Central memory CD8-positive, alpha-beta T cell (primary cell): ENCODE measurements around the gene CDC42BPB.
"Not testable (repeated sequence)": the region's sequence is repeated elsewhere in the genome, so short reads cannot be mapped to it uniquely, and the experiment has no call there.

ENCODE experiments used
- ATAC-seq: fragments of 150-1000 bp; cut with Tn5 transposase; replicated peaks from 2 replicates; pipeline ENCODE4 v1.10.0; 2022; ENCODE audit warnings: mild to moderate bottlenecking, moderate FRiP score, moderate number of reproducible peaks; ENCODE audit not compliant: poor library complexity, severe bottlenecking; ENCODE audit errors: extremely low read depth
- DNase-seq, 2 donors: peaks; one replicate each; pipeline ENCODE4 v3.0.0; 2021; ENCODE audit warnings: low spot score in 2 of 2
- H3K27ac Mint-ChIP-seq: one replicate; pipeline ENCODE4 v1.8.0; 2022; ENCODE audit warnings: low read depth, mild to moderate bottlenecking, moderate library complexity, mixed read lengths
- H3K27me3 Mint-ChIP-seq: one replicate; pipeline ENCODE4 v1.8.0; 2022; ENCODE audit warnings: mixed read lengths
- H3K36me3 Mint-ChIP-seq: one replicate; pipeline ENCODE4 v1.8.0; 2022; ENCODE audit warnings: mild to moderate bottlenecking, moderate library complexity, mixed read lengths; ENCODE audit not compliant: insufficient read depth
- H3K4me1 Mint-ChIP-seq: one replicate; pipeline ENCODE4 v1.8.0; 2022; ENCODE audit warnings: mixed read lengths
- H3K4me3 Mint-ChIP-seq: one replicate; pipeline ENCODE4 v1.8.0; 2022; ENCODE audit warnings: mild to moderate bottlenecking, moderate library complexity, mixed read lengths
- H3K9me3 Mint-ChIP-seq: one replicate; pipeline ENCODE4 v1.8.0; 2022; ENCODE audit warnings: mixed read lengths

CDC42BPB gene

DNA sequence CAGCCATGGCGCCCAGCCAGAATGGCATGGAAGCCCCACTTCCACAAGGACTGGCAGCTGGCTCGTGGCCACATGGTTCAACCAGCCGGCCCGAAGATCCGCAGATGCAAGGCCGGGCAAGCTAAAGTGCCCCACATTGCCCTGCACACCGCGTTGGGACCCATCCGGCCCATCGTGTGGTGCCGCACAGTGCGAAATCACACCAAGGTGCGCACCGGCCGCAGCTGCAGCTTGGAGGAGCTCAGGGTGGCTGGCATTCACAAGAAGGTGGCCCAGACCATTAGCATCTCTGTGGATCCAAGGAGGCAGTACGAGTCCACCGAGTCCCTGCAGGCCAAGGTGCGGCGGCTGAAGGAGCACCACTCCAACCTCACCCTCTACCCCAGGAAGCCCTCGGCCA is 15.9 kb downstream of the CDC42BPB start:
- peaks cover 46% of the 10 kb centered on the region for H3K27me3 Mint-ChIP-seq
- H3K4me3 Mint-ChIP-seq = no peak overlapping the region
- no peak for DNase-seq
- no peaks in the 10 kb centered on the region for H3K36me3 Mint-ChIP-seq
- ATAC-seq = no peak
- peaks cover 7% of the 10 kb centered on the region for H3K4me1 Mint-ChIP-seq
- H3K27ac Mint-ChIP-seq = no peak overlapping the region
- no peaks in the 10 kb centered on the region for H3K9me3 Mint-ChIP-seq

DNA sequence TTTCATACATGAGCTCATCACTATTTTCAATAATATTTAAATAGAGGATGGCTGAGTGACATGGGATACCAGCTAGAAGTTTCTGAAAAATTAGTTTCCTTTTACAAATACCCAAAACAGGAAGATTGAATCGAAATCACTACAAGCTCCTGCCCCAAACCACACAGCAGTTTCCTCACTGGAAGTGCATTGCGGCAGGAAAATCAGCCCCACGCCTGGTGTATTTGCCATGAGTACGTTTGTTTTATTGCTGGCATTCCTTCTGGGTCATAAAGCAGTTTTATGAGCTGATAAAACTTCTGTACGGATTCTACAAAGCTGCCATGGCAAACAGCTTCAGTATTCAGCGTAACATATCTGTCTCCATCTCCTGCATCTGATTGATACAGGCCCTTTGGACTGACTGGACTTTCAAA is 23.7 kb downstream of the CDC42BPB start:
- H3K27me3 Mint-ChIP-seq = peaks cover 7% of the 10 kb centered on the region

DNA sequence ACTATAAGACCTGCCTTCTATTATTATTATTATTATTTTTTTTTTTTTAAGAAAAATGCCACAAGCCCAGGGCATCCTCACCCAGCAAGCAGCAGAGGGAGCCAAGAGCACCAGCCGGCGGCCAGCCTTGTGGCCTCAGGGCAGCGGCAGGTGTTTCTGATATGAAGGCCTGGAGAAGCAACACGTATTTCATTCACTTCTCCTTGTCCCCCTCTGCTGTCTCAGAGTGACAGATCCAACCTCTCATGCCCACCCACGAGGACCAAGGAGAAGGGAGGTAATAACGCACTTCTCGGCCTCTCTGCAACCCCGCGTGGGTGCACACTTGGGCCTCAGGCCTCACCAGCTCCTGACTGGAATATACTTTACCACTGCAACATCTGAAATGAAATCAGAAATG is 25.4 kb downstream of the CDC42BPB start:
- Mint-ChIP-seq H3K36me3 (no peaks in the 10 kb centered on the region), H3K27ac (no peak overlapping the region), H3K4me1 (no peaks in the 10 kb centered on the region), H3K9me3 (no peaks in the 10 kb centered on the region), H3K27me3 (peaks cover 9% of the 10 kb centered on the region), H3K4me3 (no peak overlapping the region)
- no peak for DNase-seq
- ATAC-seq = no peak

More for the DNA sequence above, 23.7 kb downstream of the CDC42BPB start:
- Mint-ChIP-seq H3K27ac (no peak overlapping the region), H3K9me3 (no peaks in the 10 kb centered on the region), H3K4me1 (no peaks in the 10 kb centered on the region), H3K36me3 (no peaks in the 10 kb centered on the region), H3K4me3 (no peak overlapping the region)
- DNase-seq (no peak), ATAC-seq (no peak)

DNA sequence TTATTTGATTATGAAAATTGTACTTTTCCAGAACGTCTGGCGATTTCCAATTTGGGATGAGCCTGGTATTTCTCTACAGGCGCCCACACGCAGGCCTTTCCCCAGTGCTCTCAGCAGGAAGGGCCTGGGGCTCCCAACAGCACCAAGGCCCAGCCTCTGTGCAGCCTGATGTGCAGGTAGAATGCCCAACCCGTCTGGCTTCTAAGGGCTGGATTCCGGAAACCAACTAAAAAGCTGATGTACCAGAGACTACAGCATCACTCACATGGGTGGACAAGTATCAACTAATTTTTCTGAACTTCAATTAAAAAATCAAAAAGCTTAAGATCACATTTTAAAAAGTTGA is 25.8 kb downstream of the CDC42BPB start:
- Mint-ChIP-seq H3K27me3 (peaks cover 14% of the 10 kb centered on the region), H3K9me3 (no peaks in the 10 kb centered on the region), H3K36me3 (no peaks in the 10 kb centered on the region), H3K4me3 (no peak overlapping the region), H3K4me1 (no peaks in the 10 kb centered on the region), H3K27ac (no peak overlapping the region)
- no peak for DNase-seq
- no peak for ATAC-seq

DNA sequence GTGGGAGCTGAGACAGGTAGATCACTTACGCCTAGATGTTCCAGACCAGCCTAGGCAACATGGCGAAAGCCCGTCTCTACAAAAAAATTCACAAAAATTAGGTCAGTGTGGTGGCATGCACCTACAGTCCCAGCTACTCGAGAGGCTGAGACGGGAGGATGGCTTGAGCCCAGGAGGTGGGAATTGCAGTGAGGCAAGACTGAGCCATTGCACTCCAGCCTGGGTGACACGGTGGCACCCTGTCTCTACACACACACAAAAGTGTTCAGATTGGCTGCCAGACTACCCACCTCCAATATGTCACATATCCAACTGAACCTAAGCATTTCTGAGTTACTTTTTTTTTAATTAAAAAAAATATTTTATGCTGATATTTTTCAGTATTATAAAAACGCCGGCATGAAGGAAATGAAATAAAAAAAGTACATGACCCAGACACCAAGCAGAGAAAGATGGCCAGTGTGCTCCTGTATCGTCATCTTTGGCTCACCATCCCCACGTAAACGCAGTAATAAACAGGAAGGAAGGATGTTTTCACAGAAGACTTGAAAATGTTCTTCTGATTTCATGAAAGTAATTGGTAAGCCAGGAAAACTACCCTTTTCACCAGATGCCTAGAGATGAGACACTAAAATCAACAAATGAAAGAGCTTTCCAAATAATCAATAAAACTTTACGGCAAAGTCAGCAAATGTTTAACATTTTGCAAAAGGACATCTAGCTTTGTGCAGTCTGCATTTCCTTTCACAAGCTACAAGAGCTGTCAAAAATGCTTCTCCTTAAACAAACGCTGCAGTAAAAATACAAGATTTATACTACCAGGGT is 26.4 kb downstream of the CDC42BPB start:
- DNase-seq = no peak
- Mint-ChIP-seq H3K27ac (no peak overlapping the region), H3K36me3 (no peaks in the 10 kb centered on the region), H3K27me3 (peaks cover 15% of the 10 kb centered on the region), H3K9me3 (no peaks in the 10 kb centered on the region), H3K4me1 (no peaks in the 10 kb centered on the region), H3K4me3 (no peak overlapping the region)
- ATAC-seq = no peak

DNA sequence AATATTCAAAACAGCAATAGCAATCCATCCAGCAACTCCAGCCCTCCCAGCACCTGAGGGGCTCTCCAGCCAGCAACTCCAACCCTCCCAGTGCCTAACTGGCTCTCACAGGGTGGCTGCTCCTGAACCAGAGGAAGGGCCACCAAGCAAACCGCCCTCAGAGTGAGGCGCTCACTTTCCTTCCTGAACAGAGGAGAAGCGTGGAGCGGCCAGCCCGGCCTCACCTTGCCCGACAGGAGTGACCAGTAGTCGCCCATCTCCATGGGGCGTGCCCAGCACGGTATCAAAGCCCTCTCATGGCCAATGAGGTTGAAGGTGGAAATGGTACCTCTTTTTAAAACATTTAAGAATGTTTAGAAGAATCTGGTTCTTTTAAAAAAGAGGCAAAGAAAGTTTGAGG is 27.4 kb downstream of the CDC42BPB start:
- Mint-ChIP-seq H3K4me3 (no peak overlapping the region), H3K36me3 (no peaks in the 10 kb centered on the region), H3K27ac (no peak overlapping the region), H3K27me3 (peaks cover 24% of the 10 kb centered on the region), H3K4me1 (no peaks in the 10 kb centered on the region), H3K9me3 (no peaks in the 10 kb centered on the region)
- DNase-seq (no peak), ATAC-seq (no peak)

DNA sequence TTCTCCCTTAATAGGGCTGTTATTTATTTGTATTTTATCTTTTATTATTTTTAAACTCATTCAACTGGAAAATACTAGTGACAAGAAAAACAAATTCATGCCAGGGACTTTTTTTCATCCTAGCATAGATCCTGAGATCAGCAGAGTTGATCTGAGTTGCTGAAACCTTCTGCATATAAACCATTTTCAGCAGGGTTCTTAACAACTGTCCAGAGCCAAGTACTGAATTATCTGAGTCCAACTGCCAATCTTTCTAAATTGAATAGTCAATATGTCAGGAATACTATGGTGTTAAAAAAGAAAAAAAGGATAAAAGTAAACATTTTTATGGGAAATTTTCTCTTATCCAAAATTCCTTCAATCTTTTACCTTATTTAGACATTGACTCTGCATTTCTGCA is 28.6 kb downstream of the CDC42BPB start:
- DNase-seq (no peak), ATAC-seq (no peak)
- H3K9me3 Mint-ChIP-seq = no peaks in the 10 kb centered on the region
- H3K4me3 Mint-ChIP-seq = no peak overlapping the region
- H3K27ac Mint-ChIP-seq = no peak overlapping the region
- H3K4me1 Mint-ChIP-seq = no peaks in the 10 kb centered on the region
- H3K27me3 Mint-ChIP-seq = peaks cover 35% of the 10 kb centered on the region
- no peaks in the 10 kb centered on the region for H3K36me3 Mint-ChIP-seq

DNA sequence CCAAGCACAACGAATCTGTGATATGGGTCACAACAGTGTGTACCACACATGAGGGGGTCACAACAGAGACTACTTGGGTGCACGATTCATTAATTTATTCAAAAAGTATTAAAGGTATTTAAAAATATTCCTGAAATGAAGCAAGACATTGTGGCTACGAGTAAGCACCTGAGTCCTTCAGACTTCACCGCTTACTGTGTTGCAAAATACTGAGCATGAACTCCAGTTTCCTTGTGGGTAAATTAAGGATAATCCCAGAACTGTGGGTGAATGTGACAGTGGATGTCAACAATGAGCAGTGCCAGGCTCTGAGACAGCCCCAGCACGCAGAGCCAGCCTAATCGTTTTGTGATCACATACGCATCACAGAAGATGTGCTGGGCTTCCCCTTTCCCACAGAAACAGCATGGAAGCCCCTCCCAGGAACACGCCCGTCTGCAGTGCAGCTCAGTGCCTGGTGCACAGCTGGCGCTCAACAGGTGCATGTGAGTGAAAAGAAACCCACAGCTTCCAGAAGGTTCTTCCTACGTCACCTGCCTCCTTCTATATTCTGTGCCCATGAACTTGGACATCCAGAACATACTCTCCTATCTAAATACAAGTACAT is 29.1 kb downstream of the CDC42BPB start:
- H3K27ac Mint-ChIP-seq = no peak overlapping the region
- H3K4me1 Mint-ChIP-seq = no peaks in the 10 kb centered on the region
- peaks cover 40% of the 10 kb centered on the region for H3K27me3 Mint-ChIP-seq
- H3K4me3 Mint-ChIP-seq = no peak overlapping the region
- H3K9me3 Mint-ChIP-seq = no peaks in the 10 kb centered on the region
- DNase-seq = no peak
- no peak for ATAC-seq
- H3K36me3 Mint-ChIP-seq = no peaks in the 10 kb centered on the region

DNA sequence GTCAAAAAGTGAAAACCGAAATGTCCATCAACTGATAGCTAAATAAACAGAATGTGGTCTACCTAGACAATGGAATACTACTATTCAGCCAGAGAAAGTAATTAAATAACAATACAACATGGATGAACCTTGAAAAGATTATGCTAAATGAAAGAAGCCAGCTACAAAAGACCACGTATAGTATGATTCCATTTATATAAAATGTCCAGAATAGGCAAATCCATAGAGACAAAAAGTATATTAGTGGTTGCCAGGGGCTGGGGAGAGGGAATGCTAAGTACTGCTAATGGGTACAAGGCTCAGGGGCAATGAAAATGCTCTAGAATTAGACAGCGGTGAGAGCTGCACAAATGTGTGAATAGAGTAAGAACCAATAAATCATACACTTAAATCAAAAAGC is 29.9 kb downstream of the CDC42BPB start:
- H3K4me3 Mint-ChIP-seq = no peak overlapping the region
- H3K36me3 Mint-ChIP-seq = no peaks in the 10 kb centered on the region
- DNase-seq (no peak), ATAC-seq (no peak)
- H3K27me3 Mint-ChIP-seq = peaks cover 48% of the 10 kb centered on the region
- no peaks in the 10 kb centered on the region for H3K4me1 Mint-ChIP-seq
- no peak overlapping the region for H3K27ac Mint-ChIP-seq
- H3K9me3 Mint-ChIP-seq = no peaks in the 10 kb centered on the region

DNA sequence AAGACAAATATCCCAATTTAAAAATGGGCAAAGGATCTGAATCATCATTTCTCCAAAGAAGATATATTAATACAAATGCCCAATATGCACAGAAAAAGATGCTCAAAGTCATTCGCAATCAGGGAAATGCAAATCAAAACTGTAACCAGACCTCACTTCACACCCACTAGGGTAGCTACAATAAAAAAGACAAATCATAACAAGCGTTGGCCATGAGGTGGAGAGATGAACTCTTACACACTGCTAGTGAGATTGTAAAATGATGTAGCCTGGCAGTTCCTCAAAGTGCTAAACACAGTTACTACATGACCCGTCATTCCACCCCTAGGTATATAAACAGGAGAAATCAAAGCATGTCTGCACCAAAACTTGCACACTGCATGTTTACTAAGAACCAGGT is 30.4 kb downstream of the CDC42BPB start:
- Mint-ChIP-seq H3K27ac (no peak overlapping the region), H3K27me3 (peaks cover 53% of the 10 kb centered on the region), H3K36me3 (no peaks in the 10 kb centered on the region), H3K9me3 (no peaks in the 10 kb centered on the region), H3K4me3 (no peak overlapping the region), H3K4me1 (no peaks in the 10 kb centered on the region)
- DNase-seq (no peak), ATAC-seq (no peak)

DNA sequence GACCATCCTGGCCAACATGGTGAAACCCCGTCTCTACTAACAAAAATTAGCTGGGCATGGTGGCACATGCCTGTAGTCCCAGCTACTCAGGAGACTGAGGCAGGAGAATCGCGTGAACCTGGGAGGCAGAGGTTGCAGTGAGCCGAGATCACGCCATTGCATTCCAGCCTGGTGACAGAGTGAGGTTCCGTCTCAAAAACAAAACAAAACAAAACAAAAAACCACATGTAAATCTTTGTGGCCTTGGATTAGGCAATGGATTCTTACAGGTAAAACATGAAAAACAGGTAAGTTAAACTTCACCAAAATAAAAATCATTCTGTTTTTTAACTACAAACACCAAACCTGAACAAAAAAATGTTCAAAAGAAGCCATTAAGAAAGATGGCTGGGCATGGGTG is 31.2 kb downstream of the CDC42BPB start:
- not testable (repeated sequence) for ATAC-seq, H3K27ac Mint-ChIP-seq, H3K4me1 Mint-ChIP-seq, H3K4me3 Mint-ChIP-seq, H3K36me3 Mint-ChIP-seq, H3K9me3 Mint-ChIP-seq, DNase-seq
- peaks cover 61% of the 10 kb centered on the region for H3K27me3 Mint-ChIP-seq

DNA sequence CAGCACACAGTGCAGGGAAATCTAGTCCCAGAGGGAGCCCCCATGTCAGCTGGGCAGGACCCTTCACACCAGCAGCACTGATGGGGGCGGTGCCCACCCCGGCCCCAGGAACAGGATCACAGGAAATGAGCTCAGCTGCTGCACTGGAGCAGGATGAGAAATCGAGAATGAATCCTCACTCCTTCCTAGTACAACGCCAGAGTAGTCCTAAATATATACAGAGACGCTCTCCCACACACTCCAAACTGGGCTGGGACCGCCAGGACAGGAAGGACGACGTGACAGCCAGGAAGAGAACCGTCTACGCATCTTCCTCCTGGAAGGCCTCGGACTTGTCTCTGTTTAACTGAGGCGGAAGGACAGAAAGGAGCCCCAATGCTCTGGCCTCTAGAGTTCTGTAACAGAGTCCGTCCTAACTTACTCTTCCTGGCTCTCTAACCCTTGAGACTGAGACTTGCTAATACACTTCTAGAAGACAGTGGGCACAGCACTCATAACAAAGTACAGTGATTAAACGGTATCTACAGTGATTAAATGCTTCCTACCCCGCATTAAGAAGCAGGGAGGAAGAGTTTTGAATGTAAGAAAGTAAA is 33.4 kb downstream of the CDC42BPB start:
- Mint-ChIP-seq H3K4me3 (no peak overlapping the region), H3K4me1 (no peaks in the 10 kb centered on the region), H3K27me3 (peaks cover 83% of the 10 kb centered on the region), H3K9me3 (no peaks in the 10 kb centered on the region), H3K27ac (no peak overlapping the region), H3K36me3 (no peaks in the 10 kb centered on the region)
- ATAC-seq = no peak
- no peak for DNase-seq

DNA sequence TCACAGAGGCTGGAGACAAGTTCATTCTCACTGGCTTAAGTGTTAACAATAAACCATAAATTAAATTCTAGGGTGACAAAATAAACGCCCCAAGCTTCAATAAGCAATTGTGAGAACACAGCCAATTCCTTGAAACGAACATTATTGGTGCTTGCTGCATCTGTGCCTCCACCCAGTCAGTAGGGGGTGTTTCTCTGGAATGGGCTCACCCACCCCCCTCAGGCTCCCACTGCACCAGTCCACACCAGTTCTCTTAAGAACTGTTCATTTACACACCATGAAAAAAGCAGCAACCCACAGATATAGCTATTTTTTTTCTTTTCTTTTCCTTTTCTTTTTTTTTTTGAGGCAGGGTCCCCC is 34.7 kb downstream of the CDC42BPB start:
- Mint-ChIP-seq H3K27ac (no peak overlapping the region), H3K4me1 (no peaks in the 10 kb centered on the region), H3K36me3 (no peaks in the 10 kb centered on the region), H3K4me3 (no peak overlapping the region), H3K9me3 (no peaks in the 10 kb centered on the region), H3K27me3 (peaks cover 94% of the 10 kb centered on the region)
- ATAC-seq (no peak), DNase-seq (no peak)
